NT2/D1 (cell line): ENCODE data around the gene KLHDC8A.

Experiments used
- SUZ12 ChIP-seq: IDR thresholded peaks from 2 replicates; pipeline ENCODE4 v1.6.1; 2011; ENCODE audit not compliant: insufficient read length, insufficient read depth; ENCODE audit errors: extremely low read depth
- YY1 ChIP-seq: IDR thresholded peaks from 2 replicates; pipeline ENCODE4 v1.6.1; 2011; ENCODE audit not compliant: insufficient read length, insufficient read depth
- ZNF274 ChIP-seq: IDR thresholded peaks from 2 replicates; pipeline ENCODE4 v1.6.1; 2011; ENCODE audit warnings: mild to moderate bottlenecking, low read depth, low read length

DNA sequence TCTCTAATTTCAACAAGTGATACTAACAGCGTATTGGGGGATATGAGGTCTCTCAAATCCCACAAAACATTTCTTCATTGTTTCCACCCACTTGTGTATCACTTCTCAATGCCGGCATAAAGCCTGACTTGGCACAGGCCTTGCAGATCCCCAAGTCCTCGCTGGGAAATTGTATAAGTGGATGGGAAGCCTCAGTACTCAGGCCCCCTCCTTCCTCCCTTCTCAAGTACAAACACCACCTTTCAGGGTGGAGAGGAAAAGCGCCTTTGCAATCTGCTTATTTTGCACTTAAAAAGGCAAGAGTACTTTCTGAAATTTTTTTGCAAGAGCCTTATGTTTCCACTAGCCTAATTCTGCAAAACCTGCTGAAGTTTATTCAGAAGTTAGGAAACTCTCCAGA lies 25.8 kb upstream of the KLHDC8A start:
- TF ChIP-seq YY1 = no peak
- TF ChIP-seq SUZ12 = no peak
- TF ChIP-seq ZNF274 = no peak
